Peyer's patch (tissue), 4 donors: ENCODE results near the gene FKBP2.

Source experiments
- CTCF ChIP-seq, 6 experiments: fragments of 450-650 bp in 4 of 6; fragments of 200-600 bp in 2 of 6; sonication (generic) in 1 of 6; IDR thresholded peaks; one replicate each; pipeline ENCODE4 v1.5.1; 2017 to 2019; ENCODE audit warnings: antibody characterized with exemption in 6 of 6, mild to moderate bottlenecking in 3 of 6, moderate library complexity in 1 of 6
- POLR2A ChIP-seq, 2 donors: fragments of 450-650 bp; IDR thresholded peaks; one replicate each; pipeline ENCODE4 v1.5.1; 2017; ENCODE audit warnings: antibody characterized with exemption in 2 of 2, mild to moderate bottlenecking in 2 of 2, moderate library complexity in 2 of 2

- no peak for TF ChIP-seq POLR2A (IDR thresholded peaks at IDR 0.05)
- TF ChIP-seq CTCF (IDR thresholded peaks at IDR 0.05), result no peak
These were observed 3.2 kb downstream of the FKBP2 start for GRCh38 chr11:64244107-64244506.
